ENCODE data around the gene TEX54. TPM values are rescaled to one million over a fixed set of nuclear protein-coding genes. Genes with fewer than 3 reads are reported as not detected.
"Not testable (repeated sequence)": the region's sequence is repeated elsewhere in the genome, so short reads cannot be mapped to it uniquely, and the experiment has no call there.

Gene TEX54
- total and polyA plus RNA-seq, 2 donors = 1.3 TPM; not detected in 1

GRCh38 chr11:62875698-62876478 lies 43.2 kb upstream of the TEX54 start:
- no peak for DNase-seq (ENCODE audit: low read depth in 6 of 9, low spot score in 9 of 9)
- H3K4me1 ChIP-seq (ENCODE audit: control insufficient read depth in 2 of 2, insufficient read depth in 2 of 2, low read length in 2 of 2) = peaks cover 10 to 13% of the 10 kb centered on the region in 2 donors
- WGBS = 97% methylated on average over 7 of the region's 7 CpGs

DNA sequence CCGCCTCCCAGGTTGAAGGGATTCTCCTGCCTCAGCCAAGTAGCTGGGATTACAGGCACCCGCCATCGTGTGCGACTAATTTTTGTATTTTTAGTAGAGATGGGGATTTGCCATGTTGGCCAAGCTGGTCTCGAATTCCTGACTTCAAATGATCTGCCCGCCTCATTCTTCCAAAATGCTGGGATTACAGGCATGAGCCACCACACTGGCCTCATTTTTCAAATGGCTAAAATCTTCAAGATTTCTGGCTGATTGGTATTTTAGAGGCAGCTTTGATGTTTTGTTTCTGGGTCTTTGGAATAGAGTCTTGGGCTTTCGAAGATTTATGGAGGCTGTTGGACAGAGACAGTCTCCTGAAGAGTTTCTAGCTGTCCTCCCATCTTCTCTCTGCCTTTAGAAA lies 42.2 kb upstream of the TEX54 start:
- WGBS = 98% methylated on average over 7 of the region's 7 CpGs
- H3K36me3 ChIP-seq (ENCODE audit: control insufficient read depth in 2 of 2, insufficient read depth in 2 of 2, low read length in 1 of 2) = peaks cover 0 to 14% of the 10 kb centered on the region in 2 donors
- no peak overlapping the region for H3K4me3 ChIP-seq (ENCODE audit: low read length in 2 of 2)
- no peak for DNase-seq (ENCODE audit: low read depth in 6 of 9, low spot score in 9 of 9)
- no peak overlapping the region for H3K27ac ChIP-seq (ENCODE audit: low read depth in 1 of 2, low read length in 1 of 2)
- no peaks in the 10 kb centered on the region for H3K9me3 ChIP-seq (ENCODE audit: control insufficient read depth in 2 of 2, insufficient read depth in 1 of 2, low read length in 1 of 2)
- no peaks in the 10 kb centered on the region for H3K27me3 ChIP-seq (ENCODE audit: control insufficient read depth in 2 of 2, insufficient read depth in 1 of 2, low read length in 1 of 2)
- peaks cover 3 to 5% of the 10 kb centered on the region in 2 donors for H3K4me1 ChIP-seq (ENCODE audit: control insufficient read depth in 2 of 2, insufficient read depth in 2 of 2, low read length in 2 of 2)

More at GRCh38 chr11:62875698-62876478, 43.2 kb upstream of the TEX54 start:
- Histone ChIP-seq H3K4me3 (ENCODE audit: low read length in 2 of 2) (no peak overlapping the region), H3K27ac (ENCODE audit: low read depth in 1 of 2, low read length in 1 of 2) (no peak overlapping the region), H3K27me3 (ENCODE audit: control insufficient read depth in 2 of 2, insufficient read depth in 1 of 2, low read length in 1 of 2) (no peaks in the 10 kb centered on the region), H3K9me3 (ENCODE audit: control insufficient read depth in 2 of 2, insufficient read depth in 1 of 2, low read length in 1 of 2) (no peaks in the 10 kb centered on the region), H3K36me3 (ENCODE audit: control insufficient read depth in 2 of 2, insufficient read depth in 2 of 2, low read length in 1 of 2) (peaks cover 0 to 14% of the 10 kb centered on the region in 2 donors)

- H3K4me3 ChIP-seq (ENCODE audit: low read length in 2 of 2) = no peak overlapping the region
- 97% methylated on average over 6 of the region's 6 CpGs for WGBS
- peaks cover 0 to 2% of the 10 kb centered on the region in 2 donors for H3K36me3 ChIP-seq (ENCODE audit: control insufficient read depth in 2 of 2, insufficient read depth in 2 of 2, low read length in 1 of 2)
- H3K4me1 ChIP-seq (ENCODE audit: control insufficient read depth in 2 of 2, insufficient read depth in 2 of 2, low read length in 2 of 2) = peaks cover 0 to 8% of the 10 kb centered on the region in 2 donors
- no peaks in the 10 kb centered on the region for H3K9me3 ChIP-seq (ENCODE audit: control insufficient read depth in 2 of 2, insufficient read depth in 1 of 2, low read length in 1 of 2)
- no peak overlapping the region for H3K27ac ChIP-seq (ENCODE audit: low read depth in 1 of 2, low read length in 1 of 2)
- no peak for DNase-seq (ENCODE audit: low read depth in 6 of 9, low spot score in 9 of 9)
- no peaks in the 10 kb centered on the region for H3K27me3 ChIP-seq (ENCODE audit: control insufficient read depth in 2 of 2, insufficient read depth in 1 of 2, low read length in 1 of 2)
Observed at GRCh38 chr11:62865635-62866034, 33.0 kb upstream of the TEX54 start.

GRCh38 chr11:62863687-62864335 lies 31.2 kb upstream of the TEX54 start:
- Histone ChIP-seq H3K36me3 (ENCODE audit: control insufficient read depth in 2 of 2, insufficient read depth in 2 of 2, low read length in 1 of 2) (peaks cover 0 to 2% of the 10 kb centered on the region in 2 donors), H3K27me3 (ENCODE audit: control insufficient read depth in 2 of 2, insufficient read depth in 1 of 2, low read length in 1 of 2) (no peaks in the 10 kb centered on the region), H3K27ac (ENCODE audit: low read depth in 1 of 2, low read length in 1 of 2) (no peak overlapping the region), H3K4me3 (ENCODE audit: low read length in 2 of 2) (no peak overlapping the region), H3K4me1 (ENCODE audit: control insufficient read depth in 2 of 2, insufficient read depth in 2 of 2, low read length in 2 of 2) (peaks cover 0 to 8% of the 10 kb centered on the region in 2 donors), H3K9me3 (ENCODE audit: control insufficient read depth in 2 of 2, insufficient read depth in 1 of 2, low read length in 1 of 2) (no peaks in the 10 kb centered on the region)
- WGBS = 96% methylated on average over 4 of the region's 4 CpGs
- no peak for DNase-seq (ENCODE audit: low read depth in 6 of 9, low spot score in 9 of 9)

- WGBS = 98% methylated on average over 16 of the region's 16 CpGs
- H3K27ac ChIP-seq (ENCODE audit: low read depth in 1 of 2, low read length in 1 of 2); H3K36me3 ChIP-seq (ENCODE audit: control insufficient read depth in 2 of 2, insufficient read depth in 2 of 2, low read length in 1 of 2); H3K27me3 ChIP-seq (ENCODE audit: control insufficient read depth in 2 of 2, insufficient read depth in 1 of 2, low read length in 1 of 2); H3K4me3 ChIP-seq (ENCODE audit: low read length in 2 of 2); H3K9me3 ChIP-seq (ENCODE audit: control insufficient read depth in 2 of 2, insufficient read depth in 1 of 2, low read length in 1 of 2); DNase-seq (ENCODE audit: low read depth in 6 of 9, low spot score in 9 of 9): not testable (repeated sequence)
- peaks cover 3 to 21% of the 10 kb centered on the region in 2 donors for H3K4me1 ChIP-seq (ENCODE audit: control insufficient read depth in 2 of 2, insufficient read depth in 2 of 2, low read length in 2 of 2)
Observed at GRCh38 chr11:62861564-62862192, 29.0 kb upstream of the TEX54 start.

- H3K36me3 ChIP-seq (ENCODE audit: control insufficient read depth in 2 of 2, insufficient read depth in 2 of 2, low read length in 1 of 2) = peaks cover 0 to 2% of the 10 kb centered on the region in 2 donors
- no peak for DNase-seq (ENCODE audit: low read depth in 6 of 9, low spot score in 9 of 9)
- no peak overlapping the region for H3K4me3 ChIP-seq (ENCODE audit: low read length in 2 of 2)
- 95% methylated on average over 5 of the region's 5 CpGs for WGBS
- no peaks in the 10 kb centered on the region for H3K9me3 ChIP-seq (ENCODE audit: control insufficient read depth in 2 of 2, insufficient read depth in 1 of 2, low read length in 1 of 2)
- peaks cover 5 to 27% of the 10 kb centered on the region in 2 donors for H3K4me1 ChIP-seq (ENCODE audit: control insufficient read depth in 2 of 2, insufficient read depth in 2 of 2, low read length in 2 of 2)
- no peak overlapping the region for H3K27ac ChIP-seq (ENCODE audit: low read depth in 1 of 2, low read length in 1 of 2)
- no peaks in the 10 kb centered on the region for H3K27me3 ChIP-seq (ENCODE audit: control insufficient read depth in 2 of 2, insufficient read depth in 1 of 2, low read length in 1 of 2)
Observed at GRCh38 chr11:62860835-62861563, 28.4 kb upstream of the TEX54 start.

- WGBS = 98% methylated on average over 8 of the region's 8 CpGs
- not testable (repeated sequence) for H3K27ac ChIP-seq (ENCODE audit: low read depth in 1 of 2, low read length in 1 of 2); H3K4me3 ChIP-seq (ENCODE audit: low read length in 2 of 2); H3K27me3 ChIP-seq (ENCODE audit: control insufficient read depth in 2 of 2, insufficient read depth in 1 of 2, low read length in 1 of 2); DNase-seq (ENCODE audit: low read depth in 6 of 9, low spot score in 9 of 9); H3K9me3 ChIP-seq (ENCODE audit: control insufficient read depth in 2 of 2, insufficient read depth in 1 of 2, low read length in 1 of 2); H3K36me3 ChIP-seq (ENCODE audit: control insufficient read depth in 2 of 2, insufficient read depth in 2 of 2, low read length in 1 of 2)
- H3K4me1 ChIP-seq (ENCODE audit: control insufficient read depth in 2 of 2, insufficient read depth in 2 of 2, low read length in 2 of 2) = peaks cover 5 to 28% of the 10 kb centered on the region in 2 donors
Observed at GRCh38 chr11:62859281-62859703, 26.7 kb upstream of the TEX54 start.

GRCh38 chr11:62858201-62858600 lies 25.6 kb upstream of the TEX54 start:
- Histone ChIP-seq H3K9me3 (ENCODE audit: control insufficient read depth in 2 of 2, insufficient read depth in 1 of 2, low read length in 1 of 2) (no peaks in the 10 kb centered on the region), H3K36me3 (ENCODE audit: control insufficient read depth in 2 of 2, insufficient read depth in 2 of 2, low read length in 1 of 2) (peaks cover 8 to 18% of the 10 kb centered on the region in 2 donors), H3K27me3 (ENCODE audit: control insufficient read depth in 2 of 2, insufficient read depth in 1 of 2, low read length in 1 of 2) (no peaks in the 10 kb centered on the region), H3K27ac (ENCODE audit: low read depth in 1 of 2, low read length in 1 of 2) (no peak overlapping the region), H3K4me3 (ENCODE audit: low read length in 2 of 2) (no peak overlapping the region), H3K4me1 (ENCODE audit: control insufficient read depth in 2 of 2, insufficient read depth in 2 of 2, low read length in 2 of 2) (peaks cover 15 to 37% of the 10 kb centered on the region in 2 donors)
- DNase-seq (ENCODE audit: low read depth in 6 of 9, low spot score in 9 of 9) = no peak
- 94% methylated on average over 7 of the region's 7 CpGs for WGBS
